ENCODE measurements around the gene PARVA. TPM values are rescaled to one million over a fixed set of nuclear protein-coding genes. Genes with fewer than 3 reads are reported as not detected.

PARVA gene
- total RNA-seq, 1 experiment from 2014 or later: 43.9 TPM

- no peak for DNase-seq
- Histone ChIP-seq H3K4me3 (no peak overlapping the region), H3K9me3 (replicated peaks) (peaks cover 6% of the 10 kb centered on the region; the same call in 1 of the 2 replicates), H3K36me3 (no peaks in the 10 kb centered on the region), H3K27ac (no peak overlapping the region), H3K27me3 (no peaks in the 10 kb centered on the region), H3K4me1 (peaks cover 5% of the 10 kb centered on the region; the same call in 1 of the 2 replicates)
Measured at GRCh38 chr11:12544986-12545775, 167.8 kb downstream of the PARVA start.

DNA sequence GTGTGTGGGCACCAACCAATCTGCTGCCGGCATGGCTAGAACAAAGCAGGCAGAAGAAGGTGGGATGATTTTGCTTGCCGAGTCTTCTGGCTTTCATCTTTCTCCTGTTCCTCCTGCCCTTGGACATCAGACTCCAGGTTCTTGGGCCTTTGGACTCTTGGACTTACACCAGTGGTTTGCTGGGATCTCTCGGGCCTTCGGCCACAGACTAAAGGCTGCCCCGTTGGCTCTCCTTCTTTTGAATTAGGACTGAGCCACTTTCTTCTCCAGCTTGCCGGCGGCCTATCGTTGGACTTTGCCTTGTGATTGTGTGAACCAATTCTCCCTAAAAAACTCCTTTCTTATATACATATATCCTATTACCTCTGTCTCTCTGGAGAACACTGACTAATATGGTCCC is 168.8 kb downstream of the PARVA start:
- Histone ChIP-seq H3K4me1 (no peaks in the 10 kb centered on the region; the same call in 1 of the 2 replicates), H3K4me3 (no peak overlapping the region), H3K36me3 (no peaks in the 10 kb centered on the region), H3K27ac (no peak overlapping the region), H3K9me3 (replicated peaks) (peaks cover 6% of the 10 kb centered on the region; the same call in 1 of the 2 replicates), H3K27me3 (no peaks in the 10 kb centered on the region)
- no peak for DNase-seq

DNA sequence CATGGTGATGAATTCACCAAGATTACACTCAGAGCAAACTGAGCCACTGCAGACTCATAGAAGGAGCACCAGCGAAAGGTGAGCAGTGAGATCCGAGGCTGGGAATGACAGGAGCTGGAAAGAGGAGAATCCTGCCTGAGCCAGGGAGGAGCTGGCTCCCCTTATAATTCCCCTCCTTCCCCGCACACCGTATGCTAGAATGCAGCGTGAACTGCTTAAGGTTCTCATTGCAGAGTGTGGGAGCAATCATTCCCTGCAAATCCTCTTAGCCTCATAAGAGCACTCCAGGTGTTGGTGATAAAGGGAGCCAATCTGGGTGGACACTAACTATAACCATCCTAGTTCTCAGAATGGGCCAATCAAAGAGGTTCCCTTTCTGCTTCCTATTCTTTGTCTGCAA is 169.3 kb downstream of the PARVA start:
- DNase-seq: no peak
- H3K27me3 ChIP-seq: no peaks in the 10 kb centered on the region
- no peak overlapping the region for H3K4me3 ChIP-seq
- no peaks in the 10 kb centered on the region; the same call in 1 of the 2 replicates for H3K4me1 ChIP-seq
- H3K27ac ChIP-seq: no peak overlapping the region
- H3K9me3 ChIP-seq (replicated peaks): peaks cover 6% of the 10 kb centered on the region; the same call in 1 of the 2 replicates
- H3K36me3 ChIP-seq: no peaks in the 10 kb centered on the region

DNA sequence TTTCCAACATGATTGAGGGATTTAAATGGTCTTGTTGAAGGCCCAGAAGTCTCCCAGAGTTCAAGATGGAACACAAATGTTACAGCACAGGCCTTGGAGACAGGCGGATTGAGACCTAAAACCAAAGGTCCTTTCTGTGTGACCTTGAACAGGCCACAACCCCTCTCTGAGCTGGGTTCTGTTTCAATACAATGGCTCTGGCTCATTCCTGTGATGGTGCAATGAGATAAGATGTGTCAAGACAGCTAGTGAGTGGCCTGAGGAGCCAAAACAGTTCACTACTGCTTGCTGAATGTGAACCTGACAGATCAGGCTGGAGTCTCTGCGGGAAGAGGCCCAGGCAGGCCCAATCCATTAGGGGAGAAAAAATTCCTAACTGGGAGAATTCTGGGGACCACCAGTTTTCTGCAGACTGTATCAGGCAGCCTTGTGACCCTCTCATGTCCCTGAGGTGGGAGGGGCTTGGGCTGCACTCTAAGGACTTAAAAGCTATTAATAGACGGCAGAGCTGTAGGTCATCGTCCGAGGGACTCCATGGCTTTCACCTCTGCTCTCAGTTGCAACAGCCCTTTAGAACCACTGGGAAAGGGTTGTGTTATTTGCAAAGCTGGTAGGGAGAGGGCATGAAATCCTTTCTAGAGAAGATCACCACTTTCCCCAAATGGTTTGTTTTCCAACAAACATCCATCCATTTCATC is 170.7 kb downstream of the PARVA start:
- H3K4me3 ChIP-seq: no peak overlapping the region
- no peaks in the 10 kb centered on the region; the same call in 1 of the 2 replicates for H3K4me1 ChIP-seq
- peaks cover 6% of the 10 kb centered on the region; the same call in 1 of the 2 replicates for H3K9me3 ChIP-seq (replicated peaks)

GRCh38 chr11:12552692-12553091 is 175.3 kb downstream of the PARVA start:
- peaks cover 18% of the 10 kb centered on the region for H3K4me1 ChIP-seq
- H3K27me3 ChIP-seq: no peaks in the 10 kb centered on the region
- no peaks in the 10 kb centered on the region for H3K36me3 ChIP-seq
- H3K4me3 ChIP-seq: no peak overlapping the region
- DNase-seq: no peak
- H3K9me3 ChIP-seq (replicated peaks): peaks cover 6% of the 10 kb centered on the region
- no peak overlapping the region for H3K27ac ChIP-seq

More for the DNA sequence above, 170.7 kb downstream of the PARVA start:
- Histone ChIP-seq H3K27ac (no peak overlapping the region), H3K27me3 (no peaks in the 10 kb centered on the region), H3K36me3 (no peaks in the 10 kb centered on the region)
- DNase-seq: no peak

- peaks cover 18% of the 10 kb centered on the region for H3K4me1 ChIP-seq
- H3K4me3 ChIP-seq: no peak overlapping the region
- H3K27ac ChIP-seq: no peak overlapping the region
- DNase-seq: no peak
- no peaks in the 10 kb centered on the region for H3K36me3 ChIP-seq
- no peaks in the 10 kb centered on the region; the same call in 1 of the 2 replicates for H3K9me3 ChIP-seq (replicated peaks)
- no peaks in the 10 kb centered on the region for H3K27me3 ChIP-seq
Measured at GRCh38 chr11:12554122-12554521, 176.8 kb downstream of the PARVA start.

DNA sequence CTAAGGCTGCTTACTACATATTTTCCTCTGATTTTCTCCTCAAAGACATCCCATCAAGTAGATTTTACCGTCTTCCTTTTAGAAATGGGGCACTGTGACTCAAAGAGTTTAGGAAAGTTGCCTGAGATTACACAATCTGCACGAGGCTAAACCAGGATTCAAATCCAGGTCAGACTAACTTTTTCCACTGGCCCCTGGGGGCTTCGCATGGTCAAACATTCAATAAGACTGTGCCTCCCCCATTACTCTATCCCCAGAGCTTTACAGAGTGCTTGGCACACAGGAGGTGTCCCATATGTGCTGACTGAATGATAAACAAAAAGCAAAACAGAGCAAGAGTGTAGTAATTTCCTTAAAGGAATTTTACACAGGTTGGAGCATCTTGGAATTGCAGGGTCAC is 178.8 kb downstream of the PARVA start:
- H3K4me3 ChIP-seq: no peak overlapping the region
- H3K4me1 ChIP-seq: peaks cover 18% of the 10 kb centered on the region
- no peak for DNase-seq
- H3K36me3 ChIP-seq: no peaks in the 10 kb centered on the region
- H3K27me3 ChIP-seq: no peaks in the 10 kb centered on the region
- H3K27ac ChIP-seq: peak overlapping the region; percentile 25; the same call in 1 of the 2 replicates
- no peaks in the 10 kb centered on the region; the same call in 1 of the 2 replicates for H3K9me3 ChIP-seq (replicated peaks)

DNA sequence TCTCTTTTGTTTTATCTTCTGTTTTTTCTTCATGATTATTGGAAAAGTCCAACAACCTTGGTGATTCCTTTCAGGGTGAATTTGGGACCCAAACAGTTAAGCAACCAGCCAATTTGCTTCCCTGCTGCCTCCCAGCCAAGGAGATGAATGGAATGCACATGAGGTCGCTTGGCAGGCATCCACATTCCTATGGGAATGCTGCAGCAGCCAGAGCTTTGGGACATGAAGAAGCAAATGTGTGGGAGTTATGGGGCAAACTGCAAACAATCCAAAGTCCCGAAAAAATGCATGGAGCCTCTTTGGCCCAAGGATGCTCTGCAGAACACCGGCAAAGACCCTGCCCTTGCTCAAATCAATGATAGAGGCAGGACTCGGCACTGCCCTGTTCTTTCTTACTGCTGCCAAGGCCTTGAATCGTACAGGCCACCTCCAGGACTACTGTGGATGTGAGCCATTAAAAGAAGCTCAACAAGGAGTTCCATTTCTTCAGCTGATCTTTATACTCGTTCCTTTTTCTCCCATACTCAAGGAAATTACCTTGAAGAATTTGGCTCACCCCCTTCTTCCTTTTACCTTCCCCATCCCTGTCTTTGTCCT is 179.5 kb downstream of the PARVA start:
- Histone ChIP-seq H3K9me3 (replicated peaks) (no peaks in the 10 kb centered on the region; the same call in 1 of the 2 replicates), H3K4me1 (peaks cover 18% of the 10 kb centered on the region), H3K4me3 (peak overlapping the region; percentile 25; the same call in 1 of the 2 replicates), H3K27me3 (no peaks in the 10 kb centered on the region), H3K36me3 (no peaks in the 10 kb centered on the region), H3K27ac (peak overlapping the region; percentile 25)
- peak; percentile 90 to 93 for DNase-seq

GRCh38 chr11:12559011-12559410 is 181.6 kb downstream of the PARVA start:
- Histone ChIP-seq H3K9me3 (replicated peaks) (no peaks in the 10 kb centered on the region; the same call in 1 of the 2 replicates), H3K36me3 (no peaks in the 10 kb centered on the region), H3K4me3 (no peak overlapping the region), H3K27me3 (no peaks in the 10 kb centered on the region), H3K4me1 (peaks cover 18% of the 10 kb centered on the region), H3K27ac (no peak overlapping the region)
- DNase-seq: no peak

GRCh38 chr11:12560362-12560761 is 183.0 kb downstream of the PARVA start:
- no peaks in the 10 kb centered on the region for H3K9me3 ChIP-seq (replicated peaks)
- no peak overlapping the region for H3K4me3 ChIP-seq
- DNase-seq: no peak
- H3K27ac ChIP-seq: no peak overlapping the region
- H3K36me3 ChIP-seq: no peaks in the 10 kb centered on the region
- H3K27me3 ChIP-seq: no peaks in the 10 kb centered on the region
- H3K4me1 ChIP-seq: peaks cover 18% of the 10 kb centered on the region

GRCh38 chr11:12560861-12561260 is 183.5 kb downstream of the PARVA start:
- Histone ChIP-seq H3K4me3 (no peak overlapping the region), H3K27me3 (no peaks in the 10 kb centered on the region), H3K9me3 (replicated peaks) (no peaks in the 10 kb centered on the region), H3K4me1 (peaks cover 17% of the 10 kb centered on the region), H3K36me3 (no peaks in the 10 kb centered on the region), H3K27ac (no peak overlapping the region)
- no peak for DNase-seq

DNA sequence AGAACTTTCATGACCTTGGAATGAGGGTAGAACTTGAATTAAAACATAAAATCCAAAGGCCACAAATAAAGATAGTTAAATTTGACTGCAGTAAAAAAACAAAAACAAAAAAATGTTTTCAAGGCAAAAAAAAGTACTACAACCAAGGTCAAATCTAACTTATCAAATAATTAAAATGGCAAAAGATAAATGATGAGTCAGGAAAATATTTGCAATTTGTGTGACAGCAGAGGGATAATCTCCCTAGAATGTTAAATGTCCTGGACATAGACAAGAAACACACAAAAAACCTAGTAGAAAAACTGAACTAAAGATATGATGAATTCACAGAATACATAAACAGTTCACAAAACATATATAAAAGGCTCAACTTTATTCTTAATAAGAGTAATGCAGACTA is 186.6 kb downstream of the PARVA start:
- Histone ChIP-seq H3K4me3 (no peak overlapping the region), H3K4me1 (no peaks in the 10 kb centered on the region), H3K27me3 (no peaks in the 10 kb centered on the region), H3K9me3 (replicated peaks) (no peaks in the 10 kb centered on the region), H3K27ac (no peak overlapping the region), H3K36me3 (no peaks in the 10 kb centered on the region)
- no peak for DNase-seq

DNA sequence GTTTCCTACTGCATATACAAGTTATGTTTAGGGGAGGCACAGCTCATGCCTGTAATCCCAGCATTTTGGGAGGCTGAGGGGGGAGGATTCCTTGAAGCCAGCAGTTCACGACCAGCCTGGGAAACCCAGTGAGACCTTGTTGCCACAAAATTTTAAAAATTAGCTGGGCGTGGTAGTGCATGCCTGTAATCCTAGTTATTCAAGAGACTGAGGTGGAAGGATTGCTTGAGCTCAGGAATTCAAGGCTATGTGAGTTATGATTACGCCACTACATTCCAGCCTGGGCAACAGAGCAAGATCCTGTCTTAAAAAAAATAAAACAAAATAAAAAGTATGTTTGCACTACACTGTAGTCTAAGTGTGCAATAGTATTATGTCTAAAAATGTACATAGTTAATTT is 188.0 kb downstream of the PARVA start:
- DNase-seq: no peak
- Histone ChIP-seq H3K9me3 (replicated peaks) (no peaks in the 10 kb centered on the region), H3K27me3 (no peaks in the 10 kb centered on the region), H3K4me1 (no peaks in the 10 kb centered on the region), H3K27ac (no peak overlapping the region), H3K36me3 (no peaks in the 10 kb centered on the region), H3K4me3 (no peak overlapping the region)

- Histone ChIP-seq H3K27me3 (no peaks in the 10 kb centered on the region), H3K4me3 (no peak overlapping the region), H3K27ac (no peak overlapping the region), H3K4me1 (no peaks in the 10 kb centered on the region), H3K9me3 (replicated peaks) (no peaks in the 10 kb centered on the region), H3K36me3 (no peaks in the 10 kb centered on the region)
- no peak for DNase-seq
Measured at GRCh38 chr11:12567746-12568460, 190.5 kb downstream of the PARVA start.

All from SJCRH30 (cell line).